Heart right ventricle (tissue), 16 donors: ENCODE measurements around the gene MYO1D. TPM values are rescaled to one million over a fixed set of nuclear protein-coding genes. Genes with fewer than 3 reads are reported as not detected.

Experiments
- ATAC-seq, 8 donors: fragments of 200-7000 bp; cut with Tn5 transposase; one replicate each; pipeline ENCODE4 v1.9.1; 2020; ENCODE audit warnings: mild to moderate bottlenecking in 8 of 8, moderate library complexity in 8 of 8, moderate number of reproducible peaks in 1 of 8
- DNase-seq, 2 donors: peaks; one replicate each; pipeline ENCODE4 v3.0.0-alpha.2; 2020
- H3K27ac ChIP-seq, 10 donors: fragments of 200-600 bp; sonication (generic) in 2 of 10; one replicate each; pipeline versions ENCODE4 v1.5.0 to v1.8.0; 2020 to 2022; ENCODE audit warnings: mild to moderate bottlenecking in 3 of 10
- H3K27me3 ChIP-seq, 7 donors: fragments of 200-600 bp; one replicate each; pipeline ENCODE4 v1.8.0; 2021 to 2022; ENCODE audit warnings: mild to moderate bottlenecking in 2 of 7
- H3K36me3 ChIP-seq, 9 donors: fragments of 200-600 bp; sonication (generic) in 1 of 9; one replicate each; pipeline versions ENCODE4 v1.5.0 to v1.8.0; 2020 to 2022; ENCODE audit warnings: mild to moderate bottlenecking in 2 of 9
- H3K4me1 ChIP-seq, 9 donors: fragments of 200-600 bp; sonication (generic) in 1 of 9; one replicate each; pipeline versions ENCODE4 v1.5.0 to v1.8.0; 2020 to 2022; ENCODE audit warnings: mild to moderate bottlenecking in 4 of 9
- H3K4me3 ChIP-seq, 10 donors: fragments of 200-600 bp; sonication (generic) in 2 of 10; one replicate each; pipeline versions ENCODE4 v1.5.0 to v1.8.0; 2020 to 2022; ENCODE audit warnings: mild to moderate bottlenecking in 7 of 10, moderate library complexity in 2 of 10
- H3K9me3 ChIP-seq, 11 donors: fragments of 200-600 bp in 10 of 11; sonication (generic) in 2 of 11; one replicate each; pipeline versions ENCODE4 v1.5.0 to v1.8.0; 2013 to 2022; ENCODE audit warnings: mild to moderate bottlenecking in 2 of 11, control low read depth in 1 of 11, moderate library complexity in 1 of 11
- WGBS, 2 donors: extraction: QIAGEN DNeasy Blood & Tissue Kit; methylation state at CpG; one replicate each; pipeline ENCODE4 v1.1.7; 2013; ENCODE audit warnings: inconsistent platforms in 1 of 2; 5-methylcytosine and 5-hydroxymethylcytosine counted together
- intact Hi-C, 10 donors: fragments of 100-400 bp; cut with DNase I; formaldehyde crosslinking; loops; one replicate each; pipeline versions ENCODE4 v1.11.1 to v1.14.2; 2022
- polyA plus RNA-seq, 2 donors: library from polyadenylated mRNA; stranded (reverse); fragments of 200-250 nt; gene quantifications; one replicate each; pipeline ENCODE4 v1.2.3, GENCODE V29; 2013
- total RNA-seq, 10 donors: library from RNA; stranded (reverse); fragmentation: NEBNext Ultra II Directional in 3 of 10; extraction: Animal tissue kit (Norgen Biotek cat#: 25700) in 3 of 10; gene quantifications; one replicate each; pipeline versions ENCODE4 v1.2.1 to v1.2.4, GENCODE V29; 2021 to 2023
- TF ChIP-seq, protein P1 (sequence below), 9 donors: fragments of 200-600 bp; sonication (generic) in 2 of 9; IDR thresholded peaks; one replicate each; pipeline versions ENCODE4 v1.5.0 to v1.8.0; 2021 to 2022; ENCODE audit warnings: antibody characterized with exemption in 9 of 9, mild to moderate bottlenecking in 5 of 9, moderate library complexity in 1 of 9
- donor health status: Arrhythmogenic right ventricular cardiomyopathy.
- donor health status: ischemic (EF 13 %, LVEDD 7.1; RV severe dilation, severe dysfunction).
- donor health status: healthy with polysubstance abuse.
- donor health status: DM: no; HTN: yes; CAD: no.
- donor health status: DM: no; HTN: no; CAD: no.
- donor health status: ischemic (EF 25% LVEDD 6.9; RV normal size, moderate dysfunction).
- donor health status: ischemic (EF 25% LVEDD 5.7; RV mildly dilated, moderate dysfunction).
- donor health status: healthy.
- donor health status: DM: yes; HTN: yes; CAD: no.
- donor health status: Ischemic cardiomyopathy.
- donor health status: ischemic (EF 35%, LVEDD 5.7; RV mildly dilated, moderate dysfunction).
- donor health status: nonischemic (EF 11% LVEDD 7.7; RV severe dilation, severe dysfunction).
- donor health status: DM: yes; HTN: yes; CAD: no.
- donor health status: PGD.
- donor health status: ischemic (EF 29% LVEDD 5.4; RV normal size, mild dysfunction).
- donor health status: nonischemic (EF 23%, LVEDD 6.1; RV moderate dilation, normal function).

The MYO1D gene
- total and polyA plus RNA-seq, 12 donors = 1.9 to 16.4 (median 6.7) TPM

DNA sequence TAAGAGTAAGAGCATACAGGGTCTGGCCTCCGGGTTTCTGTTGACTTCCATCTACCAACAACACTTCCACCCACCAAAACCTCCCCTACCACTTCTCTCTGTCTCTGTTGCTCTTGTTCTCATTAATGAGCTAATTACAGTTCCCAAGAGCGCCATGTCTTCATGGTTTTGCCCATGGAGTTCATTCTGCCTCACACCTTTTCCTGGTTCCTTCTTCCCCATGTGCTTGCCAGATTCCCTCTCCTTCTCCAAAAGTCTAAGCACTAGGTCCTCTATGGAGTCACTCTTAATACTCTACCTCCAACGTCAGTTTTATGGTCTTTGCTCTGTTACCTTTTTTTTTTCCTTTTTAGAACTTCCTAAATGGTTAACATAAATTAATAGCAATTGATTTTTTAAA lies 92.8 kb downstream of the MYO1D start:
- TF ChIP-seq, protein P1, sequence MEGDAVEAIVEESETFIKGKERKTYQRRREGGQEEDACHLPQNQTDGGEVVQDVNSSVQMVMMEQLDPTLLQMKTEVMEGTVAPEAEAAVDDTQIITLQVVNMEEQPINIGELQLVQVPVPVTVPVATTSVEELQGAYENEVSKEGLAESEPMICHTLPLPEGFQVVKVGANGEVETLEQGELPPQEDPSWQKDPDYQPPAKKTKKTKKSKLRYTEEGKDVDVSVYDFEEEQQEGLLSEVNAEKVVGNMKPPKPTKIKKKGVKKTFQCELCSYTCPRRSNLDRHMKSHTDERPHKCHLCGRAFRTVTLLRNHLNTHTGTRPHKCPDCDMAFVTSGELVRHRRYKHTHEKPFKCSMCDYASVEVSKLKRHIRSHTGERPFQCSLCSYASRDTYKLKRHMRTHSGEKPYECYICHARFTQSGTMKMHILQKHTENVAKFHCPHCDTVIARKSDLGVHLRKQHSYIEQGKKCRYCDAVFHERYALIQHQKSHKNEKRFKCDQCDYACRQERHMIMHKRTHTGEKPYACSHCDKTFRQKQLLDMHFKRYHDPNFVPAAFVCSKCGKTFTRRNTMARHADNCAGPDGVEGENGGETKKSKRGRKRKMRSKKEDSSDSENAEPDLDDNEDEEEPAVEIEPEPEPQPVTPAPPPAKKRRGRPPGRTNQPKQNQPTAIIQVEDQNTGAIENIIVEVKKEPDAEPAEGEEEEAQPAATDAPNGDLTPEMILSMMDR (IDR thresholded peaks at IDR 0.05) = no peak
- Histone ChIP-seq H3K27ac (no peak overlapping the region), H3K27me3 (no peaks in the 10 kb centered on the region), H3K36me3 (peaks cover 0 to 11% (median 0%) of the 10 kb centered on the region in 9 donors), H3K4me3 (no peak overlapping the region), H3K4me1 (no peaks in the 10 kb centered on the region), H3K9me3 (no peaks in the 10 kb centered on the region)
- intact Hi-C loops = loop anchor here (2.0 to 10.0 kb wide), 9 partner anchors 38 to 971 kb away; partner anchors contain the start of genes MYO1D (in 3 of the 10) and SPACA3 (in 2 of the 10)
- ATAC-seq = no peak
- DNase-seq = no peak
- 87 to 91% methylated on average over 3 of the region's 3 CpGs for WGBS, 2 donors

DNA sequence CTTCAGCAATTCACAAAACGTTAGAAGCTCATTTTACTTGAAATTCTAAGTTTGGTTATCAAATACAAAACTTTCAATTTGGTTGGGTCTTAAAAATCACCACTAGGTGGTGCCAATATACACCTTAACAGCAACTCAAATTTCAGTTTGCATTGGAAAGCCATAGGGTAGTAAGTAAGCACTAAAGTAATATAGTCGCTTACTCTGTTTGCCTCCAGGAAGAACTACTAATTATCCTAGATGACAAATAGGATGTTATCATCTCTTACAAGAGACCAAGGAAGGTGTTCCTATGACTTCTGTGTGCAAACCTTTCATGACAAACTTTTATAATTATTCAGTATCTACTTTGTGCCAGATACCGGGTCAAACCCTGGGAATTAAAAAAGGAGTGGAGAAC lies 93.3 kb downstream of the MYO1D start:
- intact Hi-C loops = loop anchor here (1.0 to 10.0 kb wide), 14 partner anchors 39 to 971 kb away; partner anchors contain the start of genes MYO1D (in 9 of the 10) and SPACA3 (in 2 of the 10)
- Histone ChIP-seq H3K4me3 (no peak overlapping the region), H3K9me3 (no peaks in the 10 kb centered on the region), H3K27ac (no peak overlapping the region), H3K4me1 (no peaks in the 10 kb centered on the region), H3K36me3 (peaks cover 0 to 11% (median 0%) of the 10 kb centered on the region in 9 donors), H3K27me3 (no peaks in the 10 kb centered on the region)
- TF ChIP-seq, protein P1 (IDR thresholded peaks at IDR 0.05) = peak; percentile 72 to 88 (median 81)
- 8 to 37% methylated on average over 3 of the region's 3 CpGs for WGBS, 2 donors
- ATAC-seq (peak in 2 of 8 donors; percentile 29 to 64), DNase-seq (no peak)

DNA sequence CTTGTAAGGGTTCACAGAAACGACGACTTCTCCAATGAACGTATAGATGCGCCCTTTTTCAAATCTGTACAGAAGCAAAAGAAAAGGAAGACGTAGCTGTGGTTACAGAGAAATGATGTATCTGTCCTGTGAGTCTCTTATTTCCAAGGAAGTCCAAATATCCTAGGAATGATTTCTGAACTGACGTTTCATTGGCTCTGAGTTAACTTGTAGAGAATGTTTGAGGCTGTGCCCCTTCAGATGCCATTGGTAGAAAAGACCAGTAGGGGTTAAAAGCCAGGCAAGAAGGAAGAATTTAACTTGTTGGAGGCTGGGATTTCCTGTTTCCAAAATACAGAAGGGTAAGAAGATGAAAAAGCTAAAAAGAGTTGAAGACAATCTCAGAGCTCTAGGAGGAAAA lies 96.2 kb downstream of the MYO1D start:
- Histone ChIP-seq H3K36me3 (peaks cover 0 to 21% (median 0%) of the 10 kb centered on the region in 9 donors), H3K27ac (no peak overlapping the region), H3K4me1 (no peaks in the 10 kb centered on the region), H3K4me3 (no peak overlapping the region), H3K9me3 (no peaks in the 10 kb centered on the region), H3K27me3 (no peaks in the 10 kb centered on the region)
- ATAC-seq = no peak
- 85 to 87% methylated on average over 6 of the region's 6 CpGs for WGBS, 2 donors
- TF ChIP-seq, protein P1 (IDR thresholded peaks at IDR 0.05) = no peak
- intact Hi-C loops = loop anchor here (5.0 to 10.0 kb wide), 8 partner anchors 42 to 974 kb away; partner anchors contain the start of genes MYO1D (in 3 of the 10) and SPACA3 (in 2 of the 10)
- DNase-seq = no peak

DNA sequence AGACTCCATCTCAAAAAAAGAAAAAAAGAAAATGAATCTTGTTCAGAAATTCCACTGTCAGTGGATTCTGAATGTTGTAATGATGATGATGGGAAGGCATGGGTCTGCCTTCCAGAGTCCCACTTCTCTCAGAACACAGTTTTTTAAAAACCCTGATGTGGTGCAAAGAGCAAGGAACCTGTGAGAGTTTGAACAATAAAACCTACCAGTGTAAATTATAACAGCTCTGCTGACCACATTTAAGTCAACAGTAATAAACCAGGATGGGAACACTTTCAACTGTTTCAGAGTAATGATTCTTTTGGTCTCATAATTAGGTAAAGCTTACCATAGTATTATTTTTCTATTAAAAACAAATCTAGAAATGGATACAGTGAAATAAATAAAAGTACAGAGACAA lies 99.0 kb downstream of the MYO1D start:
- Histone ChIP-seq H3K4me3 (no peak overlapping the region), H3K27me3 (no peaks in the 10 kb centered on the region), H3K36me3 (peaks cover 0 to 21% (median 0%) of the 10 kb centered on the region in 9 donors), H3K4me1 (no peaks in the 10 kb centered on the region), H3K9me3 (no peaks in the 10 kb centered on the region), H3K27ac (no peak overlapping the region)
- ATAC-seq (no peak), DNase-seq (no peak)
- intact Hi-C loops = no loop called here
- TF ChIP-seq, protein P1 (IDR thresholded peaks at IDR 0.05) = no peak
